Sigmoid colon (tissue), 4 donors: Measurements from ENCODE around the gene OPCML.

Experiments used
- EP300 ChIP-seq, 4 donors: sonication (generic); formaldehyde crosslinking; IDR thresholded peaks; one replicate each; pipeline ENCODE4 v1.6.1; 2017; ENCODE audit warnings: antibody characterized with exemption in 4 of 4
- POLR2A ChIP-seq, 2 donors: fragments of 450-650 bp; IDR thresholded peaks; one replicate each; pipeline ENCODE4 v1.6.1; 2016; ENCODE audit warnings: antibody characterized with exemption in 2 of 2, mild to moderate bottlenecking in 2 of 2, moderate library complexity in 2 of 2
- POLR2AphosphoS5 ChIP-seq, 4 donors: sonication (generic); formaldehyde crosslinking; IDR thresholded peaks; one replicate each; pipeline ENCODE4 v1.6.1; 2017; ENCODE audit warnings: antibody characterized with exemption in 4 of 4
- TF ChIP-seq, protein P1 (sequence below), 4 experiments: fragments of 450-650 bp in 3 of 4; fragments of 200-600 bp in 1 of 4; IDR thresholded peaks; one replicate each; pipeline ENCODE4 v1.5.1; 2016 to 2019; ENCODE audit warnings: antibody characterized with exemption in 4 of 4, mild to moderate bottlenecking in 3 of 4, moderate library complexity in 2 of 4

DNA sequence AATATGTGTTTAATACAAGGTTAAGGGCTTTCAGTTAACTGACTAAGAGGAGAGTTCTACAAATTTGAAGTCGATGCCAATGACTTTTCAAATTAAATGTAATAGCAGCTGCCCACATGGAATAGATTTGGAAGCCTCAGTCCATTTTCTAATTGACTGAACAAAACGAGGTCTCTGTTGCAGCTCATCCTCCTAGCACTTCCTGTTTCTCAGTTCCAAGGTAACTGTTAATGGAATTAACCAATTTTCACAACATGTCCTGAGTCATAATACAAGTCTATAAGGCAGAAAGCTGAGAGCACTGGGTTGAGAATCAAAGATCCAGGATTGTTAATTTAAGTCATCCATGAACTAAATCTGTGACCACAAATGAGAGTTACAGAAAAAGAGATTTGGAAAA is 177.2 kb downstream of the OPCML start:
- TF ChIP-seq, protein P1, sequence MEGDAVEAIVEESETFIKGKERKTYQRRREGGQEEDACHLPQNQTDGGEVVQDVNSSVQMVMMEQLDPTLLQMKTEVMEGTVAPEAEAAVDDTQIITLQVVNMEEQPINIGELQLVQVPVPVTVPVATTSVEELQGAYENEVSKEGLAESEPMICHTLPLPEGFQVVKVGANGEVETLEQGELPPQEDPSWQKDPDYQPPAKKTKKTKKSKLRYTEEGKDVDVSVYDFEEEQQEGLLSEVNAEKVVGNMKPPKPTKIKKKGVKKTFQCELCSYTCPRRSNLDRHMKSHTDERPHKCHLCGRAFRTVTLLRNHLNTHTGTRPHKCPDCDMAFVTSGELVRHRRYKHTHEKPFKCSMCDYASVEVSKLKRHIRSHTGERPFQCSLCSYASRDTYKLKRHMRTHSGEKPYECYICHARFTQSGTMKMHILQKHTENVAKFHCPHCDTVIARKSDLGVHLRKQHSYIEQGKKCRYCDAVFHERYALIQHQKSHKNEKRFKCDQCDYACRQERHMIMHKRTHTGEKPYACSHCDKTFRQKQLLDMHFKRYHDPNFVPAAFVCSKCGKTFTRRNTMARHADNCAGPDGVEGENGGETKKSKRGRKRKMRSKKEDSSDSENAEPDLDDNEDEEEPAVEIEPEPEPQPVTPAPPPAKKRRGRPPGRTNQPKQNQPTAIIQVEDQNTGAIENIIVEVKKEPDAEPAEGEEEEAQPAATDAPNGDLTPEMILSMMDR (IDR thresholded peaks at IDR 0.05), result no peak
- TF ChIP-seq POLR2A (IDR thresholded peaks at IDR 0.05) (no peak), EP300 (IDR thresholded peaks at IDR 0.05) (no peak), POLR2AphosphoS5 (IDR thresholded peaks at IDR 0.05) (no peak)
